HK-2 (cell line): Measurements from ENCODE around the gene STX3.
"Not testable (repeated sequence)": the region's sequence is repeated elsewhere in the genome, so short reads cannot be mapped to it uniquely, and the experiment has no call there.

Source experiments
- DNase-seq: peaks from one replicate; pipeline ENCODE4 v3.0.0-alpha.2; 2018; ENCODE audit not compliant: unreplicated experiment

STX3 gene

GRCh38 chr11:59758401-59759037, 3.3 kb downstream of the STX3 start:
- no peak for DNase-seq

GRCh38 chr11:59759900-59760299, 4.7 kb downstream of the STX3 start:
- DNase-seq, result no peak

GRCh38 chr11:59760771-59761170, 5.6 kb downstream of the STX3 start:
- no peak for DNase-seq

GRCh38 chr11:59761993-59762392, 6.8 kb downstream of the STX3 start:
- no peak for DNase-seq

DNA sequence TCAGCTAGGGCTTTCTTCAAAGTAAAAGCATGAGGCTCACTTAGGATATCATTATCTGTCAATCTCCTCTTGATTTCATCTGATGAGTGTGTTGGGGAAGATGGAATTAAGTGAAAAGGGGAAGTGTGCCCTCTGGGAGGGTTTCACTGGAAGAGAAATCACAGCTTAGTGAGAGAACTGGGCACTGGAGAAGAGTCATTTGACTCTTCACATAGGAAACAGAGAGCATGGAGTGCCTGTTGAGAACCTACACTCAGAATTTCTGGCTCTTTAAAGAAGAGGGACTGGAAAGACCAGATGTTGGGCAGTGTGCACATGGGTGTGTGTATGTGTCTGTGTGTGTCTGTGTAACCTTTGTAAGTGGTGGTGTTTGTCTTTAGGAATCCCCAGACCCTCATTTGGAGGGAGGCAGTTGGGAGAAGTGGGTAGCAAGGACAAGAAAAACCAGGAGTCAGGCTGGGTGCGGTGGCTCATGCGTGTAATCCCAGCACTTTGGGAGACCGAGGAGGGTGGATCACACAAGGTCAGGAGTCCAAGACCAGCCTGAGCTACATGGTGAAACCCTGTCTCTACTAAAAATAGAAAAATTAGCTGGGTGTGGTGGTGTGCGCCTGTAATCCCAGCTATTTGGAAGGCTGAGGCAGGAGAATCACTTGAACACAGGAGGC, 10.0 kb downstream of the STX3 start:
- no peak for DNase-seq

- no peak for DNase-seq
Observed at GRCh38 chr11:59766542-59767224, 11.5 kb downstream of the STX3 start.

DNA sequence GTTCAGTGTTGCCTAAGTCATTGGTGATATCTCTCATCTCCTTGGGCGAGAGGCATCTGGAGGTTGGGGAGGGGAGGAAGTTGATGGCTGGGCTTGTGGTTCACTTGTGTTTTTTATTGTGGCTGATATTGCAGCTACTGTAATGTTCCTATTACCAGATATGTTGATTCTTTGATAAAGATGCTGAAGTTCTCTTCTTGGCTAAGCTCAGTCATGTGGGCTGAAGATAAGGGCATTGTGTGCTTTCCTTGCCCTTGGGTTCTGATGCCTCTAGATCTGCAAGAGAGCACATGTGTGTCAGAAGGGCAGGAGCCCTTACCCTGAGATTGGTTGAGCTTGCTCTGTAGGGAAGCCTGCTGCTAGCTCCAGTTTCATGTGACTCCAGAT, 12.0 kb downstream of the STX3 start:
- DNase-seq, result no peak

- DNase-seq, result peak; percentile 16
Observed at GRCh38 chr11:59769111-59769510, 13.9 kb downstream of the STX3 start.

GRCh38 chr11:59769828-59770227, 14.7 kb downstream of the STX3 start:
- no peak for DNase-seq

DNA sequence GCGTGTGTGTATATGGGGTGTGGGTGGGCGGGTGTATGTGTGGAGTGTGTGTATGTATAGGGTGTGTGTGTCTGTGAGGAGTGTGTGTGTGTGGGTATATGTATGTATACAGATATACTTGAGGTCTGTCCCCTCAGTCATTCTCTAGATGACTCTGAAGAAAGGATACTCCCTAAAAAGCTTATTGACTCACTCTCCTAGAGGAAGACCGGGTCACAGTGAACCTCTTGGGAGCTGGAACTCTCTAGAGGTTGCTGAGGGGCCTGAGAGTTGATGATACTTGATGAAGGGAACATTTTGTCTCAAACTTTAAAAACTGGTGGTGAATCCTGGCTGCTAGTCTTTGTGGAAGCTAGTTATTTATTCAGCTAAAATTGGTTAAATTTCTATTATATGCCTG, 15.1 kb downstream of the STX3 start:
- DNase-seq, result no peak

- DNase-seq, result no peak
Observed at GRCh38 chr11:59770869-59771268, 15.7 kb downstream of the STX3 start.

GRCh38 chr11:59771605-59772004, 16.4 kb downstream of the STX3 start:
- no peak for DNase-seq

DNA sequence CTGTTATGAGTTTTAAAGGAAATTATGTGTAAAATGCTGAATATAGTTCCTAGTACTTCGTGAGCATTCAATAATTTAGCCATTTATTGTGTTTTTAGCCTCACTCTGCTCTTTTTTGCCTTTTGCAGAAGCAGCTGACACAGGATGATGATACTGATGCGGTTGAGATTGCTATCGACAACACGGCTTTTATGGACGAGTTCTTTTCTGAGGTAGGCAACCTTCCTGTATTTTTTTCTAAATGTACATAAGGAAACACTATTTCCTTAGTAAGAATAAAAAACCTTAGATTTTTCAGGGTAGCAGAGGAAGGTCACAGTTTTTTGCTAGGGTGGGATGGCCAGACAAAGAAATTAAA, 17.9 kb downstream of the STX3 start:
- DNase-seq, result no peak

DNA sequence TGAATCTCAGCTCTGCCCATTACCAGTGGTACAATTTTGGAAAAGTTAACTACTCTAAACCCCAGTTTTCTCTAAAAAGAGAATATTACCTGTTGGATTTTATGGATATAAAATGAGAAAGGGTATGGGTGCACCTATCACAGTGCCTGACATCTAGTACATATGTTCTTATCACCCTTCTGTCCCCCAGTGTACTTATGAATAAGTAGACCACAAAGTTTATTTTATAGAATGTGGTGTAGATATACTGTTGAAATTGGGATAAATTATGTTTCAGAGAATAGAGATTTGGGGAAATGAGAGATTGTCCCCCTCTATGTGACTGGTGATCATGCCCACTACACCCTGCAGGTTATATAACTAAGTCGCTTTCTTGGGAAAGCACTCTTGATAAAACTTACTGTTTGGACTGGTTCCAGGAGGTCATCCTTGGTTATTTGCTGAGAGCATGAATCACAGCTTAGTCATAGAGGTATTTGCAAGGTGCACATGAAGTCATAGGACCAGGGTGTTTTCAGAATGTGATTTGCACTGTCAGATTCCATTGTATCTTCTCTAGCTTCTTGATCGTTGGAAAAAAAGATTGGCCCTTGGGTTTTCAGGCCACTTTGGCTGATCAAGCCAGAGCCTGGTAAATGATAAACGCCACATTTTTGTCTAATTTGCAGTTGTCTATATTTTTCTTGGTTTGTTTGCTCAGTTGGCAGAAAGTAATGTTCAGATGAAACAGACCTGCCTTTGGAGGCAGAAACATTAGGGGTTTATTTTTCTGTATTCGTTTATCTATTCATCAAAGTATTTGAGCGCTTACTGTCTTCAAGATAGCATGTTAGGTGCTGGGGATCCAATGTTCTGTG, 21.3 kb downstream of the STX3 start:
- DNase-seq, result no peak

GRCh38 chr11:59777104-59777503, 21.9 kb downstream of the STX3 start:
- DNase-seq, result no peak

GRCh38 chr11:59778122-59778521, 22.9 kb downstream of the STX3 start:
- DNase-seq, result no peak

- DNase-seq, result no peak
Observed at GRCh38 chr11:59779487-59779886, 24.3 kb downstream of the STX3 start.

DNA sequence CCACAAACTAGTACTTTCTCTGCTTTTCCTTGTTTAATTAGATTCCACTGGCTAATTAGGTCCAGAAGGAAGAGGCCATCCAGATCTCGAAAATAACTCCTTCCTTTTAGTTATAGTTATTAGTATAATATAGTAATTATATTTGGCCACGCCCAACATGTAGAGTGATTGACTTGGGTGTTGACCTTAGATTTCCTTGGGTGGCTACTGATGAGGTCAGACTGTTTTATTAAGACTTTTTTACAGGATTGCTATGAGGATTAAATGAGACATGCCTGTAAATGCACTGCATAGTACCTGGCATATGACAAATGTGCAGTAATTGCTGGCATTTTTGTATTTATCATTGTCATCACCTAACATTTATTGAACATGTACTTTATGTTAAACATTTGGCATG, 26.9 kb downstream of the STX3 start:
- no peak for DNase-seq

DNA sequence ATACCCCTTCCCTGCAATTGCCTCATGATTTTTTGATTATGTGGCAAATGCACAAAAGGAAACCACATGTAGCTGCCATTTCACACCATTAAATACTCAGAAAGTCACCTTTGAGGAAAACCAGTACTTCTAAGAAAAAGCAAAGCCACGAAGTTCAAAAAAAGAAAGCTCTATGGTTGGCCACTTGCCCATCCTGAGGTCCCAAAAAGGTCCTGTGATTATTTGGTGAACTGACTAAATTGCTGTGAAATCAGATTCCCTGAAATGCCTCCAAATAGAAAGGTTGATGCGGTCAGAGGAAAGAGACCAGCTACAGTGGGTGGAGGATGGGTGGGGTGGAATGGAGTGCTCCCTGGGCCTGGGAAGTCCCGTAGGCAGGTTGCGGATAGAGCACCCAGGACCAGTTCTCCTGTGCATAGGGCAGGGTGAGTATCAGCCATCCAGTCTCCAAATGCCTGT, 28.5 kb downstream of the STX3 start:
- DNase-seq, result no peak

DNA sequence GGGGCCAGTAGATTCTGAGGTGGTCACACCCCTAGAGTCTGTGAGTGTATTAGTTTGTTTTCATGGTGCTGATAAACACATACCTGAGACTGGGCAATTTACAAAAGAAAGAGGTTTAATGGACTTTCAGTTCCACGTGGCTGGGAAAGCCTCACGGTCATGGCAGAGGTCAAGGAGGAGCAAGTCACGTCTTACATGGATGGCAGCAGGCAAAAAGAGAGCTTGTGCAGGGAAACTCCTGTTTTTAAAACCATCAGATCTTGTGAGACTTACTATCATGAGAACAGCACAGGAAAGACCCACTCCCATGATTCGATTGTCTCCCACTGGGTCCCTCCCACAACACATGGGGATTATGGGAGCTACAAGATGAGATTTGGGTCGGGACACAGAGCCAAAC, 29.3 kb downstream of the STX3 start:
- DNase-seq, result not testable (repeated sequence)

DNA sequence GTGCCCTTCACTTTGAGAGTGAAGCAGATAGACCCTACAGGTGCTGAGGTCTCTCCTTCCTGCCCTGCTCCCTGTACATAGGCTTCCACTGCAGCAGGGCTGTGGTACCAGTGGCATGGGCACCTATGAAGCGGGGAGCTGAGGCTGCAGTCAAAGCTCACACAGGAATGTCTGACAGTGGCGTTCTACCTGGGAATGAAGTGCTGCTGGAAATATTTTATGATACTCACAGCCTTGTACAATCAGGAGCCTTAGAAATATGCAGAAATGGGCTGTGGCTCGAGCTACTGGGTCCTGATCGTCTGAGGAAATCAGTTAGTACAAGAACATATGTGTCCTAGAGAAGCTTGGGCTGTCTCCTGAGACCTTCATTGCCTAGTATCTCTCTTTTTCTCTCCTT, 30.6 kb downstream of the STX3 start:
- DNase-seq, result no peak

DNA sequence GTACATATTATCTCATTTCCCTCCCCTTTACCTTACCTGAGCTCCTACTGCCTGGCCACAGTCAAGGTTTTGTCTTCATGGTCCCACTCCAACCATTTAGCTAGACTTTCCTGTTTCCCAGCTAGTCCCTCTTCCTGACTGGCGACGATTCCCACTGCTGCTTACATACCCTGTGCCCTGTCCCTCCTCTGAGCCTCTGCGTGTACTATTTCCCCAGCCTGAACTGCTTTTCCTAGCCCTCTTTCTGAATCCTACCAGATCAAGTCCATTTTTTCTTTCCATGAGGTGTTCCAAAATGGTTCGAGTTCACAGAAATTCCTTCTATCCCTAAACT, 32.0 kb downstream of the STX3 start:
- no peak for DNase-seq

DNA sequence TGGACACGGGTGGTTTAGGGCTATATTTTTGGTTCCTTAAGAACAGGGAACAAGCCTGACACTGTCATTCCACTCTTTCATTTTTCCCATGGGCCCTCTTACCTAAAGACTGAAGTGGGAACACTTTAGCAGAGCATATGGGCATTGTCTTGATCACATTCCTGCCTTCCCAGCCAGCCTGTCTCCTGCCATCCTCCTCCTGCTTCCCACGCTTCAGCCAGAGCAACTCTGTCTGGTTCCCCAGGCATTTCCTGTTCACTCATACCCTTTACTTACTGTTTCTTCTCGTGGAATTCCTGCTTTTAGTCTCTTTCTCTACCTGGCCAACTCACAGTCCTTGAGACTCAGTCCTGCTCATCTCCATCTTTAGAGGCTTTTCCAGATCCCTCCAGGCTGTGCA, 32.6 kb downstream of the STX3 start:
- DNase-seq, result no peak
